H1 (cell line): ENCODE data around the gene WDR33. TPM values are rescaled to one million over a fixed set of nuclear protein-coding genes. Genes with fewer than 3 reads are reported as not detected.
A peak's percentile ranks its signal among the peaks of the same experiment; 100 is the strongest.

Experiments
- BACH1 ChIP-seq: IDR thresholded peaks from 2 replicates; pipeline ENCODE4 v1.6.1; 2012; ENCODE audit warnings: low read length, improper control_type of control experiment
- BCL11A ChIP-seq, 2 experiments: IDR thresholded peaks; one replicate each; pipeline ENCODE4 v1.6.1; 2011; ENCODE audit warnings: low read depth in 2 of 2, low read length in 2 of 2, mild to moderate bottlenecking in 2 of 2
- CTCF ChIP-seq, 3 experiments: IDR thresholded peaks; 1 replicate in 2 of 3; 2 replicates in 1 of 3; pipeline versions ENCODE4 v1.5.1 to v1.6.1; 2011; ENCODE audit warnings: low read length in 3 of 3, mild to moderate bottlenecking in 3 of 3, inconsistent platforms in 2 of 3, low read depth in 1 of 3, moderate library complexity in 1 of 3; ENCODE audit not compliant: insufficient read depth in 1 of 3; ENCODE audit errors: control extremely low read depth in 1 of 3
- GABPA ChIP-seq: IDR thresholded peaks from 2 replicates; pipeline ENCODE4 v1.6.1; 2011; ENCODE audit warnings: mild to moderate bottlenecking, low read length, moderate library complexity, borderline replicate concordance; ENCODE audit not compliant: insufficient read depth
- JUN ChIP-seq: IDR thresholded peaks from 2 replicates; pipeline ENCODE4 v1.6.1; 2011; ENCODE audit warnings: low read depth, mild to moderate bottlenecking, improper control_type of control experiment, low read length
- KDM4A ChIP-seq: IDR thresholded peaks from one replicate; pipeline ENCODE4 v1.7.1; 2012; ENCODE audit warnings: low read depth, mild to moderate bottlenecking, moderate library complexity, low read length, inconsistent platforms; ENCODE audit not compliant: severe bottlenecking
- MAFK ChIP-seq: IDR thresholded peaks from 2 replicates; pipeline ENCODE4 v1.6.1; 2012; ENCODE audit warnings: low read depth, mild to moderate bottlenecking, improper control_type of control experiment, low read length
- SIX5 ChIP-seq: IDR thresholded peaks from 2 replicates; pipeline ENCODE4 v1.6.1; 2011; ENCODE audit warnings: mild to moderate bottlenecking, low read depth, low read length
- SP1 ChIP-seq: IDR thresholded peaks from 2 replicates; pipeline ENCODE4 v1.6.1; 2011; ENCODE audit warnings: low read depth, low read length
- YY1 ChIP-seq: IDR thresholded peaks from 2 replicates; pipeline ENCODE4 v1.6.1; 2011; ENCODE audit warnings: low read depth, mild to moderate bottlenecking, low read length
- polyA plus RNA-seq, 7 experiments: library from polyadenylated mRNA; depleted of rRNA in 3 of 7; stranded (reverse) in 5 of 7; unstranded in 2 of 7; fragments of >200 nt in 5 of 7; fragments of 200-250 nt in 2 of 7; gene quantifications; 1 replicate in 5 of 7; 2 replicates in 1 of 7; 4 replicates in 1 of 7; pipeline versions ENCODE4 v1.2.1 to v1.2.3, GENCODE V29; 2011 to 2013; ENCODE audit warnings: missing spikeins in 2 of 7, mixed read lengths in 2 of 7
- total RNA-seq: library from RNA; stranded (reverse); fragmentation: NEBNext Ultra II Directional; extraction: Animal tissue kit (Norgen Biotek cat#: 25700); gene quantifications from 2 replicates; pipeline ENCODE4 v1.2.1, GENCODE V29; 2021

The WDR33 gene
- total and polyA plus RNA-seq, 2 of the 8 experiments (the other 6 are each of a cell fraction or from before 2014, with no cell fraction given): 18.1 to 82.7 TPM

GRCh38 chr2:127695491-127696472 lies 115.2 kb downstream of the WDR33 start (continued):
- TF ChIP-seq JUN (no peak), MAFK (no peak), SIX5 (no peak), BCL11A (IDR thresholded peaks at IDR 0.05; ENCODE audit: low read depth in 2 of 2, low read length in 2 of 2) (no peak), BACH1 (no peak), SP1 (no peak), KDM4A (peak; percentile 97), GABPA (peak; percentile 29; the same call in 1 of the 2 replicates), CTCF (IDR thresholded peaks at IDR 0.05; ENCODE audit: control extremely low read depth in 1 of 3, insufficient read depth in 1 of 3, low read depth in 1 of 3, low read length in 3 of 3) (peak; percentile 65 to 87 (median 86)), YY1 (peak; percentile 47; the same call in 1 of the 2 replicates)
- TF ChIP-seq, all 59 proteins: peak for 12
